ENCODE measurements around the gene ZNF280B. TPM values are rescaled to one million over a fixed set of nuclear protein-coding genes. Genes with fewer than 3 reads are reported as not detected.

Gene ZNF280B, protein sequence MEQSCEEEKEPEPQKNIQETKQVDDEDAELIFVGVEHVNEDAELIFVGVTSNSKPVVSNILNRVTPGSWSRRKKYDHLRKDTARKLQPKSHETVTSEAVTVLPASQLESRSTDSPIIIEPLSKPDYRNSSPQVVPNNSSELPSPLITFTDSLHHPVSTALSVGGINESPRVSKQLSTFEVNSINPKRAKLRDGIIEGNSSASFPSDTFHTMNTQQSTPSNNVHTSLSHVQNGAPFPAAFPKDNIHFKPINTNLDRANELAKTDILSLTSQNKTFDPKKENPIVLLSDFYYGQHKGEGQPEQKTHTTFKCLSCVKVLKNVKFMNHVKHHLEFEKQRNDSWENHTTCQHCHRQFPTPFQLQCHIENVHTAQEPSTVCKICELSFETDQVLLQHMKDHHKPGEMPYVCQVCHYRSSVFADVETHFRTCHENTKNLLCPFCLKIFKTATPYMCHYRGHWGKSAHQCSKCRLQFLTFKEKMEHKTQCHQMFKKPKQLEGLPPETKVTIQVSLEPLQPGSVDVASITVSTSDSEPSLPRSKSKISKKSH
- total RNA-seq (2013; cell fraction: nucleolus; rRNA removed) = 3.4 TPM in 2 replicates
- total RNA-seq (2014; rRNA removed) (0.28 and 0.65 TPM in 2 replicates), total RNA-seq (2014; rRNA removed; fragmentation: Illumina TruSeq; extraction: Trizol) (0.94 and 0.97 TPM in 2 replicates), total RNA-seq (2021) (0.90 and 1.1 TPM in 2 replicates), polyA plus RNA-seq (2011; rRNA removed) (2.2 and 2.6 TPM in 2 replicates), polyA plus RNA-seq (2014; fragmentation: Illumina TruSeq; extraction: Trizol) (1.1 and 1.2 TPM in 2 replicates), polyA plus RNA-seq (2014; fragmentation: Nextera tagmentation; extraction: Ambion mirVana) (1 to 10 TPM in 1 of 2 experiments, under 1 TPM in 1; 0.49 to 1.2 TPM), polyA plus RNA-seq (2014; rRNA removed) (0.46 and 0.47 TPM in 2 replicates), polyA plus RNA-seq (2016; fragmentation: Nextera tagmentation; extraction: Ambion mirVana) (1 to 10 TPM; 1.7 to 2.1 TPM), polyA minus RNA-seq (2011; rRNA and poly(A)+ RNA removed) (4.2 and 5.0 TPM in 2 replicates), Bru-seq, nascent RNA (percentile 58 among the genes with signal in this experiment), BruChase-seq, experiment 1, labeled RNA remaining after a 6-hour chase (percentile 51 among the genes with signal in this experiment), BruChase-seq, experiment 2, labeled RNA remaining after a 2-hour chase (percentile 63 among the genes with signal in this experiment)
- 0.37 TPM for polyA plus RNA-seq (2011; ENCODE audit: low read depth)
- 0.95 and 1.2 TPM in 2 replicates for polyA plus RNA-seq (2011; cell fraction: cytosol; rRNA removed)
- 1.4 and 1.5 TPM in 2 replicates for polyA plus RNA-seq (2011; cell fraction: nucleus; rRNA removed)
- polyA plus RNA-seq (2012) = 0.65 and 0.70 TPM in 2 replicates
- polyA minus RNA-seq (2011; cell fraction: cytosol; rRNA and poly(A)+ RNA removed) = 1.3 and 2.2 TPM in 2 replicates
- polyA minus RNA-seq (2011; cell fraction: nucleus; rRNA and poly(A)+ RNA removed) = 1.2 and 2.2 TPM in 2 replicates
- long read RNA-seq, experiment 1, full-length matches to known transcripts = 2 of 4 reads
- long read RNA-seq, experiment 1, partial matches to known transcripts = 0 of 4 reads
- long read RNA-seq, experiment 1, other reads (novel, unspliced or antisense) = 2 of 4 reads
- long read RNA-seq, experiment 2, full-length matches to known transcripts = 2 of 4 reads
- long read RNA-seq, experiment 2, partial matches to known transcripts = 0 of 4 reads
- long read RNA-seq, experiment 2, other reads (novel, unspliced or antisense) = 2 of 4 reads

GRCh38 chr22:22508274-22509176 is at the start of gene ZNF280B:
TSS of gene ZNF280B (minus strand) at chr22:22508742. CDS start at chr22:22489398, 19,344 bp downstream.
- BruUV-seq (replicated peaks) = no TSS peak
- ChIA-PET RAD21 (ENCODE audit: unreplicated experiment) (interaction anchor here (0.9 kb wide), 1 partner anchor 44 kb away, joined by 3 read pairs; no protein-coding TSS in a partner anchor), SMC1A (ENCODE audit: uncharacterized antibody, unreplicated experiment) (interaction anchor here (1.3 to 1.6 kb wide), 2 partner anchors 44 to 45 kb away, joined by 3 to 5 read pairs; no protein-coding TSS in a partner anchor), CTCF (interaction anchor here (0.7 to 2.1 kb wide), 7 partner anchors 9 to 178 kb away, joined by 3 to 5 read pairs (median 3); partner anchors contain the start of gene ZNF280A), POLR2A (interaction anchor here (1.0 kb wide), 1 partner anchor 11 kb away, joined by 4 read pairs; the partner anchor contains the start of gene ZNF280A)
- FAIRE-seq = no peak
- H3K79me2 ChIP-seq (ENCODE audit: control insufficient read depth, insufficient read depth, low read length) = no peaks in the 10 kb centered on the region; the same call in 1 of the 2 replicates
- intact Hi-C loops (cut with micrococcal nuclease; ENCODE audit: unreplicated experiment) = loop anchor here (1.0 kb wide), 1 partner anchor 51 kb away; the partner anchor contains the start of gene PRAME
- ATAC-seq = peak; percentile 100
- H3K9me3 ChIP-seq (replicated peaks; ENCODE audit: control insufficient read depth, insufficient read depth, low read length) = no peaks in the 10 kb centered on the region
- H3K4me2 ChIP-seq (ENCODE audit: control insufficient read depth, insufficient read depth) = peak within 1 kb of the TSS; percentile 50
- no peaks in the 10 kb centered on the region for H3K27me3 ChIP-seq (replicated peaks in 1 of 2; ENCODE audit: control insufficient read depth in 2 of 2, insufficient read depth in 2 of 2, low read length in 1 of 2)
- H3K36me3 ChIP-seq (ENCODE audit: control insufficient read depth in 2 of 2, insufficient read depth in 2 of 2, low read length in 1 of 2) = no peaks in the 10 kb centered on the region
- 2% methylated on average over 72 of the region's 72 CpGs for WGBS (ENCODE audit: insufficient coverage, insufficient replicate concordance, low lambda C conversion rate, missing lambda C conversion rate)
- H4K20me1 ChIP-seq (ENCODE audit: control insufficient read depth, insufficient read depth) = no peaks in the 10 kb centered on the region
- H3K4me3 ChIP-seq = peak within 1 kb of the TSS; percentile 77
- in situ Hi-C loops (cut with MboI) = no loop called here
- H3K27ac ChIP-seq (ENCODE audit: control insufficient read depth, insufficient read depth) = no peak within 1 kb of the TSS
- DNase-seq (ENCODE audit: low read depth, low spot score) = peak; percentile 43
- peak within 1 kb of the TSS; percentile 60; the same call in 1 of the 2 replicates for H3K9ac ChIP-seq (ENCODE audit: control insufficient read depth, insufficient read depth, low read length)
- H2AFZ ChIP-seq (ENCODE audit: control insufficient read depth, low read depth, low read length) = peak within 1 kb of the TSS; percentile 92
- no peaks in the 10 kb centered on the region for H3K4me1 ChIP-seq (ENCODE audit: control insufficient read depth, insufficient read depth, low read length)
- TF ChIP-seq, protein P1, sequence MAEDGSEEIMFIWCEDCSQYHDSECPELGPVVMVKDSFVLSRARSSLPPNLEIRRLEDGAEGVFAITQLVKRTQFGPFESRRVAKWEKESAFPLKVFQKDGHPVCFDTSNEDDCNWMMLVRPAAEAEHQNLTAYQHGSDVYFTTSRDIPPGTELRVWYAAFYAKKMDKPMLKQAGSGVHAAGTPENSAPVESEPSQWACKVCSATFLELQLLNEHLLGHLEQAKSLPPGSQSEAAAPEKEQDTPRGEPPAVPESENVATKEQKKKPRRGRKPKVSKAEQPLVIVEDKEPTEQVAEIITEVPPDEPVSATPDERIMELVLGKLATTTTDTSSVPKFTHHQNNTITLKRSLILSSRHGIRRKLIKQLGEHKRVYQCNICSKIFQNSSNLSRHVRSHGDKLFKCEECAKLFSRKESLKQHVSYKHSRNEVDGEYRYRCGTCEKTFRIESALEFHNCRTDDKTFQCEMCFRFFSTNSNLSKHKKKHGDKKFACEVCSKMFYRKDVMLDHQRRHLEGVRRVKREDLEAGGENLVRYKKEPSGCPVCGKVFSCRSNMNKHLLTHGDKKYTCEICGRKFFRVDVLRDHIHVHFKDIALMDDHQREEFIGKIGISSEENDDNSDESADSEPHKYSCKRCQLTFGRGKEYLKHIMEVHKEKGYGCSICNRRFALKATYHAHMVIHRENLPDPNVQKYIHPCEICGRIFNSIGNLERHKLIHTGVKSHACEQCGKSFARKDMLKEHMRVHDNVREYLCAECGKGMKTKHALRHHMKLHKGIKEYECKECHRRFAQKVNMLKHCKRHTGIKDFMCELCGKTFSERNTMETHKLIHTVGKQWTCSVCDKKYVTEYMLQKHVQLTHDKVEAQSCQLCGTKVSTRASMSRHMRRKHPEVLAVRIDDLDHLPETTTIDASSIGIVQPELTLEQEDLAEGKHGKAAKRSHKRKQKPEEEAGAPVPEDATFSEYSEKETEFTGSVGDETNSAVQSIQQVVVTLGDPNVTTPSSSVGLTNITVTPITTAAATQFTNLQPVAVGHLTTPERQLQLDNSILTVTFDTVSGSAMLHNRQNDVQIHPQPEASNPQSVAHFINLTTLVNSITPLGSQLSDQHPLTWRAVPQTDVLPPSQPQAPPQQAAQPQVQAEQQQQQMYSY (CRISPR knock-in tag; IDR thresholded peaks at IDR 0.05) = no peak
- no peak for TF ChIP-seq CBX3 (IDR thresholded peaks at IDR 0.05; ENCODE audit: borderline replicate concordance, low read depth)
- 0 out of 2 replicates have a peak, but pooled peaks have one; percentile 59 for TF ChIP-seq CHD2 (IDR thresholded peaks at IDR 0.05; ENCODE audit: borderline replicate concordance, low read depth, low read length)
- TF ChIP-seq IKZF1 (conservative IDR thresholded peaks at IDR 0.05) = peak; percentile 43
- peak in 1 of 2 experiments; percentile 70; a peak in 2 of 4 replicates for TF ChIP-seq BHLHE40 (IDR thresholded peaks at IDR 0.05; ENCODE audit: borderline replicate concordance in 1 of 2, low read depth in 2 of 2, low read length in 1 of 2)
- TF ChIP-seq NR2C2 (IDR thresholded peaks at IDR 0.05; ENCODE audit: borderline replicate concordance, control insufficient read depth, insufficient read length, low read depth) = no peak
- peak; percentile 74 for TF ChIP-seq POLR2A (IDR thresholded peaks at IDR 0.05; ENCODE audit: low read depth, low read length)
- TF ChIP-seq CTCF (IDR thresholded peaks at IDR 0.05 in 2 of 3, conservative IDR thresholded peaks at IDR 0.05 in 1 of 3; ENCODE audit: control insufficient read depth in 2 of 3, extremely low read depth in 1 of 3, insufficient read depth in 1 of 3, low read depth in 3 of 3, low read length in 3 of 3) = peak; percentile 55 to 66 (median 66)

Data from GM12878 (cell line).